ENCODE data around the gene LHX2. TPM values are rescaled to one million over a fixed set of nuclear protein-coding genes. Genes with fewer than 3 reads are reported as not detected.

Gene LHX2, protein sequence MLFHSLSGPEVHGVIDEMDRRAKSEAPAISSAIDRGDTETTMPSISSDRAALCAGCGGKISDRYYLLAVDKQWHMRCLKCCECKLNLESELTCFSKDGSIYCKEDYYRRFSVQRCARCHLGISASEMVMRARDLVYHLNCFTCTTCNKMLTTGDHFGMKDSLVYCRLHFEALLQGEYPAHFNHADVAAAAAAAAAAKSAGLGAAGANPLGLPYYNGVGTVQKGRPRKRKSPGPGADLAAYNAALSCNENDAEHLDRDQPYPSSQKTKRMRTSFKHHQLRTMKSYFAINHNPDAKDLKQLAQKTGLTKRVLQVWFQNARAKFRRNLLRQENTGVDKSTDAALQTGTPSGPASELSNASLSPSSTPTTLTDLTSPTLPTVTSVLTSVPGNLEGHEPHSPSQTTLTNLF
- total RNA-seq (ENCODE audit: low replicate concordance): not detected in 2 replicates

DNA sequence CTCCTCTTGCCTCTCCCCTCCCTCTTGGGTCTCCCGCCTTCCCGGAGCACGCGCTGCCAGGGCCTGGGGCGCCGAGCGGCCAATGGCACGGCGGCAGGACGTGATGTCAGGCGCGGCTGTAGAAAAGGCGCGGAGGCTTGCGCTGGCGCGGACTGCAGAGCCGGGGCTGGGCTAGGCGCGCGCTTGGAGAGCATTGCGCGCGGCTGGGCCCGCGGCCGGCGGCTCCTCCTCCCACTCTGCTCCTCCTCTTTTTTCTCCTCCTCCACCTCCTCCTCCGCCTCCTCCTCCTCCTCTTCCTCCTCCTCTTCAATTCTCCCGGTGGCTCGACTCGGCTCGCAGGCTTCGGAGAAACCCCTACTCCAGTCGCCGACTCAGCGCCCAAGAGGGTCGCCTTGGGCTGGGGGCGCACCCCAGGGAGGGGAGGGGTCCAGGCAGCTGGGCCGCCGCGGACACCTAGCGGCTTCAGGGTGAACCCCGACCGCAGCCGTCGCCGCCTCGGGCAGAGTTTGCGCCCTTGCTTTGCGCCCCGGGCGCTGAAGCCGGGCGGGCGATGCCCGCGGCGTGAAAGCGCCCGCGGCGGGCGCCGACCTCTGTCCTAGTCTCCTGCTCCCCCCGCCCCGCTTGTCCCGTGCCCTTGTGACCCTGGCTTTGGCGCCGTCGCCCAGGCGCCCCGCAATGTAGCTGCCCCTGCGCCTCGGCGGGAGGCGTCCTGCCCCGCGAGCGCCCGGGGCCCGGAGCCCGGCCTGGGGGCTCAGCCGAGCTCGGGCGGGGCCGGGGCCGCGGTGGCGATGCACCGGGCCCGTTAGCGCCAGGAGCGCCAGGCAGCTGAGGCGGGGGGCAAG lies at the start of gene LHX2:
Gene LHX2 (plus strand): TSS at position 309 of the 842 bp plus-strand sequence. CDS start 581 bp downstream, outside the sequence.
- peak within 1 kb of the TSS; percentile 22 for H3K4me3 ChIP-seq (ENCODE audit: low read depth, low read length)
- TF ChIP-seq, protein P1, sequence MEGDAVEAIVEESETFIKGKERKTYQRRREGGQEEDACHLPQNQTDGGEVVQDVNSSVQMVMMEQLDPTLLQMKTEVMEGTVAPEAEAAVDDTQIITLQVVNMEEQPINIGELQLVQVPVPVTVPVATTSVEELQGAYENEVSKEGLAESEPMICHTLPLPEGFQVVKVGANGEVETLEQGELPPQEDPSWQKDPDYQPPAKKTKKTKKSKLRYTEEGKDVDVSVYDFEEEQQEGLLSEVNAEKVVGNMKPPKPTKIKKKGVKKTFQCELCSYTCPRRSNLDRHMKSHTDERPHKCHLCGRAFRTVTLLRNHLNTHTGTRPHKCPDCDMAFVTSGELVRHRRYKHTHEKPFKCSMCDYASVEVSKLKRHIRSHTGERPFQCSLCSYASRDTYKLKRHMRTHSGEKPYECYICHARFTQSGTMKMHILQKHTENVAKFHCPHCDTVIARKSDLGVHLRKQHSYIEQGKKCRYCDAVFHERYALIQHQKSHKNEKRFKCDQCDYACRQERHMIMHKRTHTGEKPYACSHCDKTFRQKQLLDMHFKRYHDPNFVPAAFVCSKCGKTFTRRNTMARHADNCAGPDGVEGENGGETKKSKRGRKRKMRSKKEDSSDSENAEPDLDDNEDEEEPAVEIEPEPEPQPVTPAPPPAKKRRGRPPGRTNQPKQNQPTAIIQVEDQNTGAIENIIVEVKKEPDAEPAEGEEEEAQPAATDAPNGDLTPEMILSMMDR (IDR thresholded peaks at IDR 0.05; ENCODE audit: insufficient read depth, low read length): no peak
- DNase-seq (ENCODE audit: low read depth): peak; percentile 38

DNA sequence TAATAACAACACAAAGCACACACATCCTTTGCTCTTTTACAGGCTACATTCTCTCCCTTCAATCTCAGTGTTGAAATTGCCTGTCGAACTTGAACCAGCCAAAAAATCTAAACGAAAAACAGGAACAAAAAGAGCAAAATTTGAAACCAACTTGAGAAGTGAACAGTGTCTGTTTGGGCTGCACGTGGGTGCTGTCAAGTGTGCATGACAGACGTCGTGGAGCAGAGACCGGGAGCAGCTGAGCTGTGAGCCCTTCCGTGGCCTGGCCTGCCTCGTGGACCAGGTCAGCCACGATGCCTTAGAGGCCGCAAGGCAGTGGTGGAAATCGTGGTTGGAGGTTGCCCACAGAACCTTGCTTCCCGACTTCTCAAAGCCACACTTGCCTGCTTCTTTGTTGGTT lies 46.8 kb upstream of the LHX2 start:
- no peak overlapping the region for H3K4me3 ChIP-seq (ENCODE audit: low read depth, low read length)
- DNase-seq (ENCODE audit: low read depth): no peak
- TF ChIP-seq, protein P1 (IDR thresholded peaks at IDR 0.05; ENCODE audit: insufficient read depth, low read length): no peak

DNA sequence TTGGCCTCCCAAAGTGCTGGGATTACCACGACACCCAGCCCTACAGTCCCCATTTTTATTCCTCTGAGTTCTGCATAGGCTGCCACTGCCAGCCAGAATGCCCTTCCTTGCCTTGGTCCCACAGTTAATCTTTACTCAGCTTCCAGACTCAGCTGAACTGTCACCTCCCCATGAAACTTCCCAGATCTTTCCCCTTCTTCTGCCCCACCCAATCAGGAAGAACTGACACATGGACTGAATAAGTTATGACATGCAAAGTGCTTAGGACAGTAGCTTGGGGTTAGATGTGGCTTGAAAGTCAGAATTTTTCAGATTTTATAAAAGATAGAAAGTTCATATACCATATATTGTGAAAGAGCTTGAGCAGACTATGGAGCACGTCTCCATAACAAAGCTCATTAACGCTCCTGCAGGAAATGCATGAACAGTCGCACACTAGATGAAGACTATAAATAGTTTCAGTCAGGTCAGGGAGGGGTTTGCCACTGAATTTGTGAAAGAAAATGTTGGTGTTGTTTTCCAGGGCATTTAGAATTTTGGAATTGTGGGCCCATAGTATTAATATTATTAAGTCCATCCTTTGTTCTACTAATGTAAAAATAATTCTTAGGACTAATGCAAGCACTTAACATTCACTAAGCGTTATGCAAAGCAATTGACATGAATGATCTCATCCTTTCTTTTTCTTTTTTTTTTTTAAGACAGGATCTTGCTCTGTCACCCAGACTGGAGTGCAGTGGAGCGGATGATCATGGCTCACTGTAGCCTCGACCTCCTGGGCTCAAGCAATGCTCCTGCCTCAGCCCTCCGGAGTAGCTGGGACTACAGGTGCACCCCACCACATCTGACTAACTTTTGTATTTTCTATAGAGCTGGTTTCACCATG lies 45.5 kb upstream of the LHX2 start:
- DNase-seq (ENCODE audit: low read depth): no peak
- no peak overlapping the region for H3K4me3 ChIP-seq (ENCODE audit: low read depth, low read length)
- TF ChIP-seq, protein P1 (IDR thresholded peaks at IDR 0.05; ENCODE audit: insufficient read depth, low read length): no peak

DNA sequence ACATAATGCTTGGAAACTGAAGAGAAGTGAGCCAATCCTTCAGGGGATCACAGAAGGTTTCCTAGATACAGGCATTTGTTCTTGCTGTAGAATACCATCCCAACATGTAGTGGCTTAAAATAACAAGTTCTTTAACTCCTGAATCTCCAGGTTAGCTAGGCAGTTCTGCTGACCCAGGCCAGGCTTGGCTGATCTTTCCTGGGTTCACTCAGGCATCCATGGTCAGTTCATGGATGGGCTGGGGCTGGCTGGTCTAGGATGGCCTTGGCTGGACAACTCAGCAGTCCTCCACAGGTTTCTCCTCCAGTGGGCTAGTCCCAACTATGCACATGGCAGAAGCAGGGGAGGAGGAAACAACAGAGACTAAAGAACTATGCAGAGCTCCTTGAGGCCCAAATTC lies 44.2 kb upstream of the LHX2 start:
- no peak overlapping the region for H3K4me3 ChIP-seq (ENCODE audit: low read depth, low read length)
- no peak for DNase-seq (ENCODE audit: low read depth)
- TF ChIP-seq, protein P1 (IDR thresholded peaks at IDR 0.05; ENCODE audit: insufficient read depth, low read length): no peak

DNA sequence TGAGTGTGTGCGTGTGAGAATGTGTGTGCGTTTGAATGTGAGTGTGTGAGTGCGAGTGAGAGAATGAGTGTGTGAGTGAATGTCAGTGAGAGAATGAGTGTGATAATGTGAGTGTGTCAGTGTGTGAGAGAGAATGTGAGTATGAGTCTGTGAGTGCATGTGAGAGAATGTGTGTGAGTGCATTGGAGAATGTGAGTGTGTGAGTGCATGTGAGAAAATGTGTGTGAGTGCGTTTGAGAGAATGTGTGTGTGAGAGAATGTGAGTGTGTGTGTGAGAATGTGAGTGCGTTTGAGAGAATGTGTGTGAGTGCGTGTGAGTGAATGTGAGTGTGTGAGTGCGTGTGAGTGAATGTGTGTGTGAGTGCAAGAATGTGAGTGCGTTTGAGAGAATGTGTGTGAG lies 39.0 kb upstream of the LHX2 start:
- no peak overlapping the region for H3K4me3 ChIP-seq (ENCODE audit: low read depth, low read length)
- TF ChIP-seq, protein P1 (IDR thresholded peaks at IDR 0.05; ENCODE audit: insufficient read depth, low read length): no peak
- DNase-seq (ENCODE audit: low read depth): no peak

DNA sequence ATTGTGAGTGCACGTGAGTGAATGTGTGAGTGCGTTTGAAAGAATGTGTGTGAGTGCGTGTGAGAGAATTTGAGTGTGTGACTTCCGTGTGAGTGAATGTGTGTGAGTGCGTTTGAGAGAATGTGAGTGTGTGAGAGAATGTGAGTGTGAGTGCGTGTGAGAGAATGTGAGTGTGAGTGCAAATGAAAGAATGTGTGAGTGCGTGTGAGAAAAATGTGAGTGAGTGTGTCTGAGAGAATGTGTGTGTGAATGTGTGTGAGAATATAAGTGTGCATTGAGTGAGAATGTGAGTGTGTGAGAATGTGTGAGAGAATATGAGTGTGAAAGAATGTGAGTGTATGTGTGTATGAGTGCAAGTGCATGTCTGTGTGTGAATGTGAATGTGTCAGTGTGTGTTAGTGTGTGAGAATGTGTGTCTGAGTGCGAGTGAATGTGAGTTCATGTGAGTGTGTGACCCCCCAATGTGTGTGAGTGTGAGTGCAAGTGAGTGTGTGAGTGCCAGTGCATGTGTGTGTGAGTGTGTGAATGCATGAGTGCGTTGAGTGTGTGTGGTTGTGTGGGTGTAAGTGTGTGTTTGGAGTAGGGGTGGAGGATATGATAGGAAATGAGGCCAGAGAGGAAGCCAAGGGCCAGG lies 37.9 kb upstream of the LHX2 start:
- no peak for DNase-seq (ENCODE audit: low read depth)
- no peak overlapping the region for H3K4me3 ChIP-seq (ENCODE audit: low read depth, low read length)
- TF ChIP-seq, protein P1 (IDR thresholded peaks at IDR 0.05; ENCODE audit: insufficient read depth, low read length): no peak

Measured in fibroblast of the aortic adventitia (primary cell).